Astrocyte of the spinal cord (primary cell): ENCODE results near the gene FOXM1.

ENCODE experiments used
- DNase-seq: peaks from one replicate; pipeline ENCODE4 v3.0.0; 2011; ENCODE audit warnings: low read depth, low spot score
- H3K4me3 ChIP-seq: 2 replicates; pipeline ENCODE4 v1.5.1; 2011; ENCODE audit warnings: low read depth, mild to moderate bottlenecking, low read length, moderate library complexity
- CTCF ChIP-seq: IDR thresholded peaks from 2 replicates; pipeline ENCODE4 v1.5.1; 2012; ENCODE audit warnings: low read depth, mild to moderate bottlenecking, low read length, inconsistent platforms
- in situ Hi-C: cut with HindIII; loops from 2 replicates; pipeline ENCODE4 v1.10.0; 2017; ENCODE audit warnings: low sequenced_read_pairs

Gene FOXM1

DNA sequence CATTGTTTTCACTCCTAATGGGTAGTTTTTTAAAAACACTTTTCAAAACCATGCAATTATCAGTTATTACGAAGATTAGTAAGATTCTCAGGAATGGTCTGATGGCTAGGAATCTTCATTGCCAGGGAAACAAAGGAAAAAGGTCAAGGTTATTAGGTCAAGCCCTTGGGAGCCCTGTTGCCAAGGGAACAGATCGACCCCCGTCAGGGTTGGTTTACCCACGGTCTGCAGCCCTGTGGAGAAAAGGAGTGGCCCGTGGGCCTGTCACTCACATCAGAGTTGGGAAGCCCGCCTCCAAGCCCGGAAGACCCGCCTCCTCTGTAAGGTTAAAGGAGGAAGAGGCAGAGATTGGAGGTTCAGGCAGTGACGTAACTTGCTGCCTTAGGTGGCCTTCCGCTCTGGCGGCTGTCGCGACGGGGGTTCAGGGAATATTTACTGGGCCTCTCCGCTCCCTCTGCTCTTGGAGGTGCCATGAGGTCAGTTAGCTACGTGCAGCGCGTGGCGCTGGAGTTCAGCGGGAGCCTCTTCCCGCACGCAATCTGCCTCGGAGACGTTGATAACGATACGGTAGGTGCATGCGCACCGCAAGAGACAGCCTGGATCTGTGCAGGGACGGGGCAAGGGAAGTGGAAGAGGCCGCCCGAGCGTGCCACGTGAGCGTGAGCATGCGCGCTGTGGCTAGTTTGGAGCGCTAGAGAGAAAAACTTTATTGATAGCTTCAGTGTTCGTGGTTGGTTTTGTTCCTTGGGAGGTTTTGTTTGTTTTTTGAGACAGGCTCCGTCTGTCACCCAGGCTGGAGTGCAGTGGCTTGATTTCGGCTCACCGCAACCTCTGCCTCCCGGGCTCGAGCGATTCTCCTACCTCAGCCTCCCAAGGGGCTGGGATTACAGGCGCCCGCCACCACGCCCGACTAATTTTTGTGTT is 64.4 kb downstream of the FOXM1 start, which contains the start of gene ITFG2:
ITFG2 (plus strand) TSS at position 379 of the 924 bp plus-strand sequence; CDS start at position 472, 93 bp downstream.
- in situ Hi-C loops = no loop called here
- TF ChIP-seq CTCF = no peak
- peak; percentile 99 for DNase-seq
- H3K4me3 ChIP-seq = peak within 1 kb of the TSS; percentile 67

- peak overlapping the region; percentile 67 for H3K4me3 ChIP-seq
- in situ Hi-C loops = no loop called here
- TF ChIP-seq CTCF = no peak
- no peak for DNase-seq
These were observed 65.2 kb downstream of the FOXM1 start for GRCh38 chr12:2811801-2812200.
